Forelimb muscle (tissue), 1 donor: Measurements from ENCODE around the gene LPAR2. TPM values are rescaled to one million over a fixed set of nuclear protein-coding genes. Genes with fewer than 3 reads are reported as not detected.

ENCODE experiments used
- DNase-seq: peaks from one replicate; pipeline ENCODE4 v3.0.0-alpha.2; 2013; ENCODE audit warnings: low read depth
- polyA plus RNA-seq: library from polyadenylated mRNA; unstranded; fragments of 120-200 nt; gene quantifications from one replicate; pipeline ENCODE4 v1.2.1, GENCODE V29; 2013; ENCODE audit not compliant: insufficient read length

LPAR2 gene
- polyA plus RNA-seq, 1 donor: 4.6 TPM

GRCh38 chr19:19653597-19654147 is 25.7 kb upstream of the LPAR2 start:
- DNase-seq: no peak

- DNase-seq: no peak
Measured at GRCh38 chr19:19652482-19653295, 24.7 kb upstream of the LPAR2 start.

GRCh38 chr19:19651076-19651475 is 23.1 kb upstream of the LPAR2 start:
- DNase-seq: no peak

GRCh38 chr19:19650331-19650730 is 22.3 kb upstream of the LPAR2 start:
- no peak for DNase-seq

- DNase-seq: no peak
Measured at GRCh38 chr19:19649580-19649995, 21.6 kb upstream of the LPAR2 start.

- DNase-seq: no peak
Measured at GRCh38 chr19:19649155-19649554, 21.1 kb upstream of the LPAR2 start.

GRCh38 chr19:19647037-19647835 is 19.2 kb upstream of the LPAR2 start:
- no peak for DNase-seq

- DNase-seq: no peak
Measured at GRCh38 chr19:19645233-19645870, 17.3 kb upstream of the LPAR2 start.

GRCh38 chr19:19644054-19644388 is 16.0 kb upstream of the LPAR2 start:
- no peak for DNase-seq

GRCh38 chr19:19643158-19644053 is 15.4 kb upstream of the LPAR2 start, which contains the start of gene GMIP:
Gene GMIP (minus strand): TSS chr19:19643657. CDS start chr19:19643529, 128 bp downstream.
- no peak for DNase-seq

- no peak for DNase-seq
Measured at GRCh38 chr19:19642506-19643157, 14.6 kb upstream of the LPAR2 start.

GRCh38 chr19:19637523-19638251 is 9.7 kb upstream of the LPAR2 start:
- no peak for DNase-seq

- no peak for DNase-seq
Measured at GRCh38 chr19:19637186-19637522, 9.1 kb upstream of the LPAR2 start.

- no peak for DNase-seq
Measured at GRCh38 chr19:19636573-19637185, 8.7 kb upstream of the LPAR2 start.

- DNase-seq: no peak
Measured at GRCh38 chr19:19635313-19635702, 7.3 kb upstream of the LPAR2 start.

- DNase-seq: no peak
Measured at GRCh38 chr19:19634516-19635312, 6.7 kb upstream of the LPAR2 start.

- DNase-seq: no peak
Measured at GRCh38 chr19:19633711-19634515, 5.9 kb upstream of the LPAR2 start.

- DNase-seq: no peak
Measured at GRCh38 chr19:19632661-19633060, 4.6 kb upstream of the LPAR2 start.
